HCT116 (cell line): ENCODE results near the gene RNU1-2.
"Not testable (repeated sequence)": the region's sequence is repeated elsewhere in the genome, so short reads cannot be mapped to it uniquely, and the experiment has no call there.

Source experiments
- CEBPB ChIP-seq: IDR thresholded peaks from 2 replicates; pipeline ENCODE4 v1.6.1; 2012; ENCODE audit warnings: low read depth
- EZH2 ChIP-seq: fragments of 200-600 bp; sonication (generic); IDR thresholded peaks from 2 replicates; pipeline ENCODE4 v1.6.1; 2017; ENCODE audit warnings: antibody characterized with exemption, mixed run types
- JUND ChIP-seq: IDR thresholded peaks from 2 replicates; pipeline ENCODE4 v1.6.1; 2012
- POLR2A ChIP-seq: IDR thresholded peaks from 2 replicates; pipeline ENCODE4 v1.7.0; 2011; ENCODE audit warnings: borderline replicate concordance; ENCODE audit not compliant: insufficient read depth, insufficient read length; ENCODE audit errors: extremely low read depth
- POLR2AphosphoS5 ChIP-seq: IDR thresholded peaks from 2 replicates; pipeline ENCODE4 v1.6.1; 2011; ENCODE audit warnings: mild to moderate bottlenecking, low read depth, low read length, moderate library complexity
- RAD21 ChIP-seq: IDR thresholded peaks from 2 replicates; pipeline ENCODE4 v1.6.1; 2012; ENCODE audit warnings: low read depth, mild to moderate bottlenecking
- TCF7L2 ChIP-seq: IDR thresholded peaks from 2 replicates; pipeline ENCODE4 v1.7.0; 2011; ENCODE audit warnings: borderline replicate concordance, inconsistent platforms; ENCODE audit not compliant: insufficient read depth, insufficient read length; ENCODE audit errors: extremely low read depth
- ZNF274 ChIP-seq: fragments of 200-500 bp; sonication (Bioruptor generic); IDR thresholded peaks from 2 replicates; pipeline ENCODE4 v1.6.1; 2014; ENCODE audit warnings: mild to moderate bottlenecking, low read depth, low read length, inconsistent platforms
- TF ChIP-seq, protein P1 (sequence below), 3 experiments: fragments of 200-600 bp in 1 of 3; sonication (generic) in 1 of 3; IDR thresholded peaks in 2 of 3; conservative IDR thresholded peaks in 1 of 3; 2 replicates each; pipeline ENCODE4 v1.5.1; 2012 to 2017; ENCODE audit warnings: low read depth in 2 of 3, low read length in 2 of 3, antibody characterized with exemption in 1 of 3, borderline replicate concordance in 1 of 3, control low read depth in 1 of 3, mild to moderate bottlenecking in 1 of 3, mixed read lengths in 1 of 3, mixed run types in 1 of 3, moderate library complexity in 1 of 3; ENCODE audit not compliant: insufficient read depth in 1 of 3
- TF ChIP-seq, protein P2 (sequence below): IDR thresholded peaks from 2 replicates; pipeline ENCODE4 v1.6.1; 2012

DNA sequence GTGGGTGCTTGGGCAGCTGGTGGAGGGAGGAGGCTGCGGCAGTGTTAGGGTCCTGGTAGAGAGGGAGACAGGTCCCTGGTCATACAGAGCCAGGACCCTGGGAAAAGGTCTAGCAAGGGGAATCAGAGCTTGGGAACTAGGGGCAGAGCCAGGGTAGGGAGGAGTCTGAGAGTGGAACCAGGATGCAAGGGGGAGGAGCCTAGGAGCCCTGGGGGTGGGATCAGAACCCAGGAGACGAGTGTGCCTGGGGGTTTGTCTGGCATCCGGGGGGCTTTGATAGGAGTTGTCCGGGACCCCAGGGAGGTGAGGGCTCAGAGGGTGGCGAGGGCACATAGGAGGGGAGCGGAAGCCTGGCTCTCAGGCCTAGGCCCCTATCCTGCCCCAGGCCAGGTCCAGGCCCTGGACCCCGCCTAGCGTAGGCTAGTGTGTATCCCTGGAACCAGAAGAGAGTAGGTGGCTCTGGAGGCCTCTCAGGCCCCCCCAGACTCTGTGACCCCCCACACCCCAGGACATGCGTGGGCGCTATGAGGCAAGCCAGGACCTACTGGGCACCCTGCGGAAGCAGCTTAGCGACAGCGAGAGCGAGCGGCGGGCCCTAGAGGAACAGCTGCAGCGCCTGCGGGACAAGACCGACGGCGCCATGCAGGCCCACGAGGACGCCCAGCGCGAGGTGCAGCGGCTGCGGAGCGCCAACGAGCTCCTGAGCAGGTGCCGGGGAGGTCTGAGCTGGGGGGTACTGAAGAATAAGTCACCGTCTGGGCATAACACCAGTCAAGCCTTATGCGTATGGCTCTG is 43.8 kb downstream of the RNU1-2 start:
- TF ChIP-seq, protein P1, sequence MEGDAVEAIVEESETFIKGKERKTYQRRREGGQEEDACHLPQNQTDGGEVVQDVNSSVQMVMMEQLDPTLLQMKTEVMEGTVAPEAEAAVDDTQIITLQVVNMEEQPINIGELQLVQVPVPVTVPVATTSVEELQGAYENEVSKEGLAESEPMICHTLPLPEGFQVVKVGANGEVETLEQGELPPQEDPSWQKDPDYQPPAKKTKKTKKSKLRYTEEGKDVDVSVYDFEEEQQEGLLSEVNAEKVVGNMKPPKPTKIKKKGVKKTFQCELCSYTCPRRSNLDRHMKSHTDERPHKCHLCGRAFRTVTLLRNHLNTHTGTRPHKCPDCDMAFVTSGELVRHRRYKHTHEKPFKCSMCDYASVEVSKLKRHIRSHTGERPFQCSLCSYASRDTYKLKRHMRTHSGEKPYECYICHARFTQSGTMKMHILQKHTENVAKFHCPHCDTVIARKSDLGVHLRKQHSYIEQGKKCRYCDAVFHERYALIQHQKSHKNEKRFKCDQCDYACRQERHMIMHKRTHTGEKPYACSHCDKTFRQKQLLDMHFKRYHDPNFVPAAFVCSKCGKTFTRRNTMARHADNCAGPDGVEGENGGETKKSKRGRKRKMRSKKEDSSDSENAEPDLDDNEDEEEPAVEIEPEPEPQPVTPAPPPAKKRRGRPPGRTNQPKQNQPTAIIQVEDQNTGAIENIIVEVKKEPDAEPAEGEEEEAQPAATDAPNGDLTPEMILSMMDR (IDR thresholded peaks at IDR 0.05 in 2 of 3, conservative IDR thresholded peaks at IDR 0.05 in 1 of 3; ENCODE audit: borderline replicate concordance in 1 of 3, insufficient read depth in 1 of 3, low read depth in 2 of 3, low read length in 2 of 3) = not testable (repeated sequence)
- TF ChIP-seq, protein P2, sequence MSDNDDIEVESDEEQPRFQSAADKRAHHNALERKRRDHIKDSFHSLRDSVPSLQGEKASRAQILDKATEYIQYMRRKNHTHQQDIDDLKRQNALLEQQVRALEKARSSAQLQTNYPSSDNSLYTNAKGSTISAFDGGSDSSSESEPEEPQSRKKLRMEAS = not testable (repeated sequence)
- TF ChIP-seq ZNF274, POLR2A, RAD21, JUND, POLR2AphosphoS5, EZH2, CEBPB, TCF7L2: not testable (repeated sequence)
